ENCODE results near the gene PSMD1.
"Not testable (repeated sequence)": the region's sequence is repeated elsewhere in the genome, so short reads cannot be mapped to it uniquely, and the experiment has no call there.

Gene PSMD1

GRCh38 chr2:231053846-231054245, 2.8 kb upstream of the PSMD1 start:
- no peak overlapping the region for H3K4me3 ChIP-seq (ENCODE audit: low read depth in 1 of 2, low read length in 2 of 2)
- H3K4me1 ChIP-seq (ENCODE audit: control insufficient read depth in 1 of 2, insufficient read depth in 2 of 2, low read length in 2 of 2) = peaks cover 46 to 49% of the 10 kb centered on the region in 2 donors
- no peak overlapping the region for H3K9ac ChIP-seq (ENCODE audit: low read depth in 1 of 2, low read length in 2 of 2)

GRCh38 chr2:231057590-231057989, 923 bp downstream of the PSMD1 start:
- H3K27me3 ChIP-seq (ENCODE audit: control insufficient read depth in 1 of 2, insufficient read depth in 2 of 2, low read length in 2 of 2) = no peaks in the 10 kb centered on the region
- no peak overlapping the region for H3K27ac ChIP-seq (ENCODE audit: low read depth, low read length)
- H3K4me1 ChIP-seq (ENCODE audit: control insufficient read depth in 1 of 2, insufficient read depth in 2 of 2, low read length in 2 of 2) = peaks cover 27 to 33% of the 10 kb centered on the region in 2 donors
- H3K9me3 ChIP-seq (ENCODE audit: control insufficient read depth in 1 of 2, low read length in 2 of 2) = no peaks in the 10 kb centered on the region
- H3K36me3 ChIP-seq (ENCODE audit: control insufficient read depth in 1 of 2, insufficient read depth in 2 of 2, low read length in 2 of 2) = peaks cover 1 to 8% of the 10 kb centered on the region in 2 donors
- peak overlapping the region; percentile 81 to 94 for H3K9ac ChIP-seq (ENCODE audit: low read depth in 1 of 2, low read length in 2 of 2)
- H3K4me3 ChIP-seq (ENCODE audit: low read depth in 1 of 2, low read length in 2 of 2) = peak overlapping the region; percentile 94 to 97

More at GRCh38 chr2:231053846-231054245, 2.8 kb upstream of the PSMD1 start:
- no peak overlapping the region for H3K27ac ChIP-seq (ENCODE audit: low read depth, low read length)
- H3K27me3 ChIP-seq (ENCODE audit: control insufficient read depth in 1 of 2, insufficient read depth in 2 of 2, low read length in 2 of 2) = no peaks in the 10 kb centered on the region
- no peaks in the 10 kb centered on the region for H3K36me3 ChIP-seq (ENCODE audit: control insufficient read depth in 1 of 2, insufficient read depth in 2 of 2, low read length in 2 of 2)
- no peaks in the 10 kb centered on the region for H3K9me3 ChIP-seq (ENCODE audit: control insufficient read depth in 1 of 2, low read length in 2 of 2)

GRCh38 chr2:231058761-231059550, 2.3 kb downstream of the PSMD1 start:
- H3K36me3 ChIP-seq (ENCODE audit: control insufficient read depth in 1 of 2, insufficient read depth in 2 of 2, low read length in 2 of 2) = peaks cover 6 to 21% of the 10 kb centered on the region in 2 donors
- no peaks in the 10 kb centered on the region for H3K27me3 ChIP-seq (ENCODE audit: control insufficient read depth in 1 of 2, insufficient read depth in 2 of 2, low read length in 2 of 2)
- no peak overlapping the region for H3K27ac ChIP-seq (ENCODE audit: low read depth, low read length)
- peak overlapping the region; percentile 94 to 97 for H3K4me3 ChIP-seq (ENCODE audit: low read depth in 1 of 2, low read length in 2 of 2)
- H3K4me1 ChIP-seq (ENCODE audit: control insufficient read depth in 1 of 2, insufficient read depth in 2 of 2, low read length in 2 of 2) = peaks cover 22 to 32% of the 10 kb centered on the region in 2 donors
- no peaks in the 10 kb centered on the region for H3K9me3 ChIP-seq (ENCODE audit: control insufficient read depth in 1 of 2, low read length in 2 of 2)
- H3K9ac ChIP-seq (ENCODE audit: low read depth in 1 of 2, low read length in 2 of 2) = peak overlapping the region in 1 of 2 donors; percentile 14

DNA sequence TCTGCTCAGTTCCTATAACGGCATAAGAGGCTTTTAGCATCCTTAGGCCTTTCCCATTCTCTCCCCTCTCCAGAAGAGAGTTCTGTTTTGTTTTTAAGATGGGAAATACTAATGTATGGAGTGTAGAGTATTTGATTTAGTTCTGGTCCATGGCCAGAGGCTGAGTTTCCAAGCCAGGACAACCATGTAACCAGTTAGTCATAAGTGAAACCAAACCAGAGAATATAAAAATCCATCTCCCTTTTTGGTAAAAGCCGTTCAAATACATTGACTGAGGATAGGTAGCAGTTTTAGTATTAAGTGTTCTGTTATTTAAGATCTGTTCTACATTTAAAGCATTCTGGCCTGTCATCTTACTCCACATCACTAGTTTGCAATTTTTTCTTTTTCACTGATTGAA, 3.1 kb downstream of the PSMD1 start:
- H3K9ac ChIP-seq (ENCODE audit: low read depth in 1 of 2, low read length in 2 of 2) = no peak overlapping the region
- no peak overlapping the region for H3K27ac ChIP-seq (ENCODE audit: low read depth, low read length)
- no peaks in the 10 kb centered on the region for H3K27me3 ChIP-seq (ENCODE audit: control insufficient read depth in 1 of 2, insufficient read depth in 2 of 2, low read length in 2 of 2)
- H3K4me1 ChIP-seq (ENCODE audit: control insufficient read depth in 1 of 2, insufficient read depth in 2 of 2, low read length in 2 of 2) = peaks cover 22 to 32% of the 10 kb centered on the region in 2 donors
- H3K9me3 ChIP-seq (ENCODE audit: control insufficient read depth in 1 of 2, low read length in 2 of 2) = no peaks in the 10 kb centered on the region
- H3K4me3 ChIP-seq (ENCODE audit: low read depth in 1 of 2, low read length in 2 of 2) = peak overlapping the region in 1 of 2 donors; percentile 8
- peaks cover 10 to 29% of the 10 kb centered on the region in 2 donors for H3K36me3 ChIP-seq (ENCODE audit: control insufficient read depth in 1 of 2, insufficient read depth in 2 of 2, low read length in 2 of 2)

GRCh38 chr2:231062776-231063175, 6.1 kb downstream of the PSMD1 start:
- Histone ChIP-seq H3K9me3 (ENCODE audit: control insufficient read depth in 1 of 2, low read length in 2 of 2) (no peaks in the 10 kb centered on the region), H3K36me3 (ENCODE audit: control insufficient read depth in 1 of 2, insufficient read depth in 2 of 2, low read length in 2 of 2) (peaks cover 24 to 54% of the 10 kb centered on the region in 2 donors), H3K4me1 (ENCODE audit: control insufficient read depth in 1 of 2, insufficient read depth in 2 of 2, low read length in 2 of 2) (peaks cover 18 to 28% of the 10 kb centered on the region in 2 donors), H3K27me3 (ENCODE audit: control insufficient read depth in 1 of 2, insufficient read depth in 2 of 2, low read length in 2 of 2) (no peaks in the 10 kb centered on the region), H3K27ac (ENCODE audit: low read depth, low read length) (no peak overlapping the region), H3K4me3 (ENCODE audit: low read depth in 1 of 2, low read length in 2 of 2) (no peak overlapping the region), H3K9ac (ENCODE audit: low read depth in 1 of 2, low read length in 2 of 2) (no peak overlapping the region)

- Histone ChIP-seq H3K36me3 (ENCODE audit: control insufficient read depth in 1 of 2, insufficient read depth in 2 of 2, low read length in 2 of 2) (peaks cover 29 to 60% of the 10 kb centered on the region in 2 donors), H3K27me3 (ENCODE audit: control insufficient read depth in 1 of 2, insufficient read depth in 2 of 2, low read length in 2 of 2) (no peaks in the 10 kb centered on the region), H3K27ac (ENCODE audit: low read depth, low read length) (no peak overlapping the region), H3K9me3 (ENCODE audit: control insufficient read depth in 1 of 2, low read length in 2 of 2) (no peaks in the 10 kb centered on the region), H3K9ac (ENCODE audit: low read depth in 1 of 2, low read length in 2 of 2) (no peak overlapping the region), H3K4me3 (ENCODE audit: low read depth in 1 of 2, low read length in 2 of 2) (no peak overlapping the region), H3K4me1 (ENCODE audit: control insufficient read depth in 1 of 2, insufficient read depth in 2 of 2, low read length in 2 of 2) (peaks cover 16 to 28% of the 10 kb centered on the region in 2 donors)
Measured at GRCh38 chr2:231063347-231063746, 6.7 kb downstream of the PSMD1 start.

DNA sequence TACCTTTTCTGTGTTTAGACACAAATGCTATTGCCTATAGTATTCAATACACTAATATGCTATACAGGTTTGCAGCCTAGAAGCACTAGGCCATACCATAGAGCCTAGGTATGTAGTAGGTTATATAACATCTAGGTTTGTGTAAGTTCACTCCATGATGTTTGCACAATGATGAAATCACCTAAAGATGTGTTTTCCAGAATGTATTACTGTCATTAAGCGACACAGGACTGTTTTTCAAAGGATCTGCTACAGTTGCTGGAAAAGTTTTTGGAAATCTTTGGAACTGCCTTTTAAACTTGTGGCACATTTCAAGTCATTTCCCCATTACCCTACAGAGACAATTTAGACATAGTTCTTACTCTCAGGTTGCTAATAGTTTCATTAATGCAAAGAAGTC, 9.3 kb downstream of the PSMD1 start:
- Histone ChIP-seq H3K9me3 (ENCODE audit: control insufficient read depth in 1 of 2, low read length in 2 of 2) (no peaks in the 10 kb centered on the region), H3K27ac (ENCODE audit: low read depth, low read length) (no peak overlapping the region), H3K4me1 (ENCODE audit: control insufficient read depth in 1 of 2, insufficient read depth in 2 of 2, low read length in 2 of 2) (peaks cover 9 to 10% of the 10 kb centered on the region in 2 donors), H3K9ac (ENCODE audit: low read depth in 1 of 2, low read length in 2 of 2) (no peak overlapping the region), H3K36me3 (ENCODE audit: control insufficient read depth in 1 of 2, insufficient read depth in 2 of 2, low read length in 2 of 2) (peaks cover 35 to 74% of the 10 kb centered on the region in 2 donors), H3K27me3 (ENCODE audit: control insufficient read depth in 1 of 2, insufficient read depth in 2 of 2, low read length in 2 of 2) (no peaks in the 10 kb centered on the region), H3K4me3 (ENCODE audit: low read depth in 1 of 2, low read length in 2 of 2) (no peak overlapping the region)

DNA sequence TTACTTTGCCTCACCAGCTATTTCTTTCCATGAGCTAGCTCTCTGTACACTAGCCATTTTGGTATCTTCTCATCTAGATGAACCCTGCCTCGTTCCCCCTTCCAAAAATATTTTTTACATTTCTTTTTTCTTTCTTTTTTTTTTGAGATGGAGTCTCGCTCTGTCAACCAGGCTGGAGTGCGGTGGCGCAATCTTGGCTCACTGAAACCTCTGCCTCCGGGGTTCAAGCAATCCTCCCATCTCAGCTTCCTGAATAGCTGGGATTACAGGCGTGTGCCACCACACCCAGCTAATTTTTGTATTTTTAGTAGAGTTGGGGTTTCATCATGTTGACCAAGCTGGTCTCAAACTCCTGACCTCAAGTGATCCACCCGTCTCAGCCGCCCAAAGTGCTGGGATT, 10.9 kb downstream of the PSMD1 start:
- not testable (repeated sequence) for H3K4me3 ChIP-seq (ENCODE audit: low read depth in 1 of 2, low read length in 2 of 2); H3K9me3 ChIP-seq (ENCODE audit: control insufficient read depth in 1 of 2, low read length in 2 of 2); H3K4me1 ChIP-seq (ENCODE audit: control insufficient read depth in 1 of 2, insufficient read depth in 2 of 2, low read length in 2 of 2); H3K9ac ChIP-seq (ENCODE audit: low read depth in 1 of 2, low read length in 2 of 2); H3K27ac ChIP-seq (ENCODE audit: low read depth, low read length); H3K27me3 ChIP-seq (ENCODE audit: control insufficient read depth in 1 of 2, insufficient read depth in 2 of 2, low read length in 2 of 2)
- H3K36me3 ChIP-seq (ENCODE audit: control insufficient read depth in 1 of 2, insufficient read depth in 2 of 2, low read length in 2 of 2) = peaks cover 38 to 77% of the 10 kb centered on the region in 2 donors

DNA sequence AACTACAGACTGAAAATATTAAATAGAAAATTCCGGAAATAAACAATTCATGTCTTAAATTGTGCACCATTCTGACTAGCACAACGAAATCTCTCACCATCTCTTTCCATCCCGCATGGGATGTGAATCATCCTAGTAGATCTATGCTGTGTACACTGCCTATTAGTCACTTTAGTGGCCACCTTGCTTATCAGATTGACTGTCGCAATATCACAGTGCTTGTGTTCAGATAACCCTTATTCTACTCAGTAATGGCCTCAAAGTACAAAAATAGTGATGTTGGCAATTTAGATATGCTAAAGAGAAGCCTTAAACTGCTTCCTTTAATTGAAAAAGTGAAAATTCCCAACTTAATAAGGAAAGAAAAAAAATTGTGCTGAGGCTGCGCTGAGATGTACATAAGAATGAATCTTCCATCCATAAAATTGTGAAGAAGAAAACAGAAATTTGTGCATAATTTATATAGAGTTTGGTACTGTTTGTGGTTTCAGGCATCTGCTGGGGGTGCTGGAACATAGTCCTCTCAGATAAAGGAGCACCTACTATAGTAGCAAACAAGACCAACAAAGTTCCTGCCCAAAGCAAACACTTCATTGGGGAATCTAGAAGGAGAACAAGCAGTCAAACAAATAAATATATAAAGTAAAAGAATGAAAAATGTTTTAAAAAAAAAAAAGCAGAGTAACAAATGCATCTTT, 12.0 kb downstream of the PSMD1 start:
- no peak overlapping the region for H3K27ac ChIP-seq (ENCODE audit: low read depth, low read length)
- no peaks in the 10 kb centered on the region for H3K27me3 ChIP-seq (ENCODE audit: control insufficient read depth in 1 of 2, insufficient read depth in 2 of 2, low read length in 2 of 2)
- H3K9ac ChIP-seq (ENCODE audit: low read depth in 1 of 2, low read length in 2 of 2) = no peak overlapping the region
- no peaks in the 10 kb centered on the region for H3K9me3 ChIP-seq (ENCODE audit: control insufficient read depth in 1 of 2, low read length in 2 of 2)
- peaks cover 33 to 72% of the 10 kb centered on the region in 2 donors for H3K36me3 ChIP-seq (ENCODE audit: control insufficient read depth in 1 of 2, insufficient read depth in 2 of 2, low read length in 2 of 2)
- no peak overlapping the region for H3K4me3 ChIP-seq (ENCODE audit: low read depth in 1 of 2, low read length in 2 of 2)
- H3K4me1 ChIP-seq (ENCODE audit: control insufficient read depth in 1 of 2, insufficient read depth in 2 of 2, low read length in 2 of 2) = peaks cover 9 to 10% of the 10 kb centered on the region in 2 donors

DNA sequence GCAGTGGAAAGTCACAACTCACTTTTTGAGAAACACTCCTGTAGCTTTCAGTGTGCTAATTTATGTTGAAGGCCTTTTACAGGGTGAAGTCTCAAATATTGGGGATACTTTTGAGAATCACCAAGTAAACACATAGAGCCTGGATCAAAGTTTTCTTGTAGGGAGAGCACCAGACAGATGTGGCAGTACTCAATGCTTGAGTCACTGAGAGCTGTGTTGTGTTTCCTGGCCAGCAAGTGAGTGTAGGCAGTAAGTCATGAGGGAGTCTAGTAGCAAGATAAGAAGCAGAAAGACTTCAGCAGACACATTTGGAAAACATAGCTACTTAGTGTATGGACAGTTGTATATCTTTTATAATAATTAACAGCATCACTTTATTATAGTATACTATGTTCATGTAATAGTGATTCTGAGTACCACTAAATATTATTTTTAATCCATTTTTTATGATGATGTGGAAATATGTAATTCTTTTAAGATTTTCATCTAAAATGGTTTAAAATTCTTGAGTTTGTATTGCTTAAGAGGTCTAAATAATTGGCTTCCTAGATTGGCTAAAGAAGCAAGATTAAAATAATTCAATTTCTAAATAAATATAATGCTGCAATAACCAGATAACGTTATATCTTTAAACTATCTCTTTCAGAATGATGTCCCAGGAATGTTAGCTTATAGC, 12.8 kb downstream of the PSMD1 start:
- Histone ChIP-seq H3K27ac (ENCODE audit: low read depth, low read length) (no peak overlapping the region), H3K9me3 (ENCODE audit: control insufficient read depth in 1 of 2, low read length in 2 of 2) (no peaks in the 10 kb centered on the region), H3K36me3 (ENCODE audit: control insufficient read depth in 1 of 2, insufficient read depth in 2 of 2, low read length in 2 of 2) (peaks cover 28 to 64% of the 10 kb centered on the region in 2 donors), H3K27me3 (ENCODE audit: control insufficient read depth in 1 of 2, insufficient read depth in 2 of 2, low read length in 2 of 2) (no peaks in the 10 kb centered on the region), H3K4me1 (ENCODE audit: control insufficient read depth in 1 of 2, insufficient read depth in 2 of 2, low read length in 2 of 2) (peaks cover 9 to 10% of the 10 kb centered on the region in 2 donors), H3K9ac (ENCODE audit: low read depth in 1 of 2, low read length in 2 of 2) (no peak overlapping the region), H3K4me3 (ENCODE audit: low read depth in 1 of 2, low read length in 2 of 2) (no peak overlapping the region)
